ENCODE results near the gene ZNF620. TPM values are rescaled to one million over a fixed set of nuclear protein-coding genes. Genes with fewer than 3 reads are reported as not detected.
"Not testable (repeated sequence)": the region's sequence is repeated elsewhere in the genome, so short reads cannot be mapped to it uniquely, and the experiment has no call there.

ZNF620 gene
- 3.2 TPM for total RNA-seq

DNA sequence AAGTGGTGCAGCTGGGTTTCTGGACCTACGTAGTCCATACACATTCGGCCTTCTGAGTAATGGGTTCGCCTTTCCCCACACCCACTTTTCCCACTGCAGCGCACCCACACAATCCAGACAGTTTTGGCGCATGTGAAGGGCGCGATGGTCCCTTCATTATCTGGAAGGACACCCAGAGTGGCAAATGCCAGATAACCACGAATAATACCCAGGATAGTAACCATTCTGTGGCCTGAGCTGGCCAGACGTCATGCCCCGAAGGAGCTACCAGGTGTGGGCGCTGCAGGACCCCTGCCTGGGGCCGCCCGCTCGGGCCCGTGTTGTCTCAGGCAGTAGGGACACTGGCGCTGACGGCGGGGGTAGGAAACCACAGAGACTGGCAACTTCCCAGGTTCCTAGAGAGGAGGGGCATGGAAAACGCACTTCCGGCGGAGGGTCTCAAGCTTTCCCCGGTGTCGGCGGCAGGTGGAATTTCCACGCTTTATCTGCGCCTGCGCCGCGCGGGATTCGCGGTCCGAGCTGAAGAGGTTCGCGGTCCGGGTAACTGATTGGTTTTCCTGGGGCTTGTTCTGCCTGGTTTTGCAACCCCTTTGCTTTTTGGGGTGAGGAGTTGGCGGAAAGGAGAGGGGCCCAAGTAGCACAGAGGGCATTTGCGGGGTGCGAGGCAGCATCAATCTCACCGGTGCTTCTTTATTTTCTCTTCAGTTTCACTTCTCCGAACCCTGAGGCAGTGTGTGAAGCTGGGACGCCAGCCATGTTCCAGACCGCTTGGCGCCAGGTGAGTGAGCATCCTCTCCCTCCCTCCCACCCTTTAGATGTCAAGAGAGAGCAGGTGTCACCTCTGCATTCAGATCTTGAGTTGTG lies at the start of gene ZNF620:
TSS of gene ZNF620 (plus strand) at position 441 of the 864 bp plus-strand sequence. CDS start at position 755, 314 bp downstream.
- DNase-seq (ENCODE audit: low spot score) = peak; percentile 68

DNA sequence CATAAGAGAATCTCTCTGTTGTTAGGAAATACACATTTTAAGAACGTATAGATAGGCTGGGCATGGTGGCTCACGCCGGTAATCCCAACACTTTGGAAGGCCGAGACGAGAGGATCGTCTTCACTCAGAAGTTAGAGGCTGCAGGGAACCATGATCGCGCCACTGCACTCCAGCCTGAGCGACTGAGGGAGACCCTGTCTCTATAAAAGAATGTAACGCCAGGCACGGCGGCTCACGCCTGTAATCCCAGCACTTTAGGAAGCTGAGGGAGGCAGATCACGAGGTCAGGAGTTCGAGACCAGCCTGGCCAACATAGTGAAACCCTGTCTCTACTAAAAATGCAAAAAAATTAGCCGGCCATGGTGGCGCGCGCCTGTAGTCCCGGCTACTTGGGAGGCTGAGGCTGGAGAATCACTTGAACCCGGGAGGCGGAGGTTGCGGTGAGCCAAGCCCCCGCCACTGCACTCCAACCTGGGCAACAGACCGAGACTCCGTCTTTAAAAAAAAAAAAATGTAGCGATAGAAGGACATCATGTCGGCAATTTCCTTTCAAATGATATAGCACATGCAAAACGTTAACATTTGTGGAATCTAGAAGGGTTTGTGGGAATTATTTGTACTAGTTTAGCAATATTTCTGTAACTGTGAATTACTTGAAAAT lies 49.4 kb upstream of the ZNF620 start:
- DNase-seq (ENCODE audit: low spot score) = no peak

DNA sequence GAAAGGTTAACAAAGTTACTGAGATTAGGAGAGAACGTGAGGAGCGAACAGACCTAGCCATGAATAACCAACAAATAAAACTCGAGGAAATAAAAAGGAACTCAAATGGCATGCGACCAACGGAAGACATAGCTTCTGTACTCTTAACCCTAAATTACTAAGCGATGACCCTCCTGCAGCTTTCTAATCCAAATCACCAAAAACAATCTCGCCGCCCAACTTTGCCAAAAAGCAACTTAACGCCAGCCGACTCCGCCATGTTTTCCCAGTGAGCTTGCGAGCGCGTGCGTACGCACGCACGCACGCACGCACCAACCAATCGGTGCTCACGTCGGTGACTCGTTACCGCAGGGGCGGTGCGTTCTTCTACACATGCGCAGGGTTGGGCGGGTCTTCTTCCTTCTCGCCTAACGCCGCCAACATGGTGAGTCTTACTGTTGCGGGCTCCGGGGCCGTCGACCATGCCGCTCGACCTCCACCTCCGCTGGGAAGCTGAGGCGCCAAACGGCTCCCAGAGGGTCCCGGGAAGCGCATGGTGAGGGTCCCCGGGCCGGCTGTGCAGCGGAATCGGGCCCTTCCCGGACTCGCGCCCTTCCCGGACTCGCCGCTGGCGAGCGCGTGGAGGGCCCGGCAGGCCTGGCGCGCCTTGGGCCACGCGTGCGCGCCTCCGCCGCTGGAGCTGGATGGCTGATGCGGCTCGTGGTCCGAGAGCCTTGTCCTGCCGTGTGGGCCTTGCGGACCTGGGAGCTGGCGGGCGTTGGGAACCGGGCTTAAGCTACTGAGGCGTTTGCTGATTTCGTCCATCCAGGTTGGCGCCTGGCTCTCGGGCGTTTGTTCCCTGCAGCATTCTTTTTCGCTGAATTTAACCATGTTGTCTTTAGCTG lies 48.7 kb upstream of the ZNF620 start, which contains the start of gene RPL14:
TSS of gene RPL14 (plus strand) at position 400 of the 884 bp plus-strand sequence. CDS start at position 533, 133 bp downstream.
- DNase-seq (ENCODE audit: low spot score) = peak; percentile 95

DNA sequence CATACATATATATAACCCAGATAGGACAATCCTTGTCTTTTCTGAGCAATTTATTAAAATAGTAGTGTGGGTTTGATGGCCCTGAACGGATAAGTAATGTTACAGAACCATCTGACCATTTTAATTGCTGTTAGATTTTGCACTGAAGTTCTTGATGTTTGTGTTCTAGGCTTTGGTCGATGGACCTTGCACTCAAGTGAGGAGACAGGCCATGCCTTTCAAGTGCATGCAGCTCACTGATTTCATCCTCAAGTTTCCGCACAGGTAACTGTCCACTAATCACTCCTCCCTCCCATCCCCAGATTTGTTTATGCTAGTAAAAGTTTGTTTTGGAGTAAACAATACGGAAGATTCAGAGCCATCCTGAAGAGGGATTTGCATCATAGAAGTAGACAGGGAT lies 47.4 kb upstream of the ZNF620 start:
- no peak for DNase-seq (ENCODE audit: low spot score)

DNA sequence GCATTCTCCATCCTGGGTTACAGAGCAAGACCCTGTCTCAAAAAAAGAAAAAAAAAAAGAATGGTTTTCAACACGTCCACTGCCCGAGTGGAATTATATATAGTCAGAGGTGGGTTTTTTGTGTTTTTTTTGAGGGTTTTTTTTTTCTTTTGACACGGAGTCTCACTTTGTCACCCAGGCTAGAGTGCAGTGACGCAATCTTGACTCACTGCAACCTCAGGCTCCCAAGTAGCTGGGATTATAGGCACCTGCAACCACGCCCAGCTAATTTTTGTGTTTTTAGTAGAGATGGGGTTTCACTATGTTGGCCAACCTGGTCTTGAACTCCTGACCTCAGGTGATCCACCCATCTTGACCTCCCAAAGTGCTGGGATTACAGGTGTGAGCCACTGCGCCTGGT lies 45.4 kb upstream of the ZNF620 start:
- not testable (repeated sequence) for DNase-seq (ENCODE audit: low spot score)

DNA sequence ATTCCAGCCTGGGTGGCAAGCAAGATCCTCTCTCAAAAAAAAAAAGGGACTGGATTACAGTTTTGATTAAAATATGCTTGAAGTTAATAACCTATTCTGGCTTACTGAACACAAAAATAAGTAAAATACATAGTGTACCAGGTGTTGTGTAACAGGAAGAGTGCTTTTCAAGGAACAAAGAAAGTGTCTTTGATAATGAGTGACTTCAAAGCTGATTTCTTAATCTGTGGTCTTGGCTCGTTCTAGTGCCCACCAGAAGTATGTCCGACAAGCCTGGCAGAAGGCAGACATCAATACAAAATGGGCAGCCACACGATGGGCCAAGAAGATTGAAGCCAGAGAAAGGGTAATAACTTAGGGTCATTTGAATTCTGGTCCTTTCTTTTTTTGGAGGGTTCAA lies 44.7 kb upstream of the ZNF620 start:
- DNase-seq (ENCODE audit: low spot score) = no peak

DNA sequence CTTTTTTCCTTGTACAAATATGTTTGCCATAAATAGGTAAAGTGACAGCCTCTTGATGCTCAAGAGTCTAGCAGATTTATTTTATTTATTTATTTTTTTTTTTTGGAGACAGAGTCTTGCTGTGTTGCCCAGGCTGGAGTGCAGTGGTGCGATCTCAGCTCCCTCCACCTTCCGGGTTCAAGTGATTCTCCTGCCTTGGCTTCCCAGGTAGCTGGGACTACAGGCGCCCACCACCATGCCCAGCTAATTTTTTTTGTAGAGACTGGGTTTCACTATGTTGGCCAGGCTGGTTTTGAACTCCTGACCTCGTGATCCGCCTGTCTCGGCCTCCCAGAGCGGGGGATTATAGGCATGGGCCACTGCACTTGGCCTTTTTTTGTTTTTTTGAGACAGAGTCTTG lies 43.0 kb upstream of the ZNF620 start:
- DNase-seq (ENCODE audit: low spot score) = not testable (repeated sequence)

DNA sequence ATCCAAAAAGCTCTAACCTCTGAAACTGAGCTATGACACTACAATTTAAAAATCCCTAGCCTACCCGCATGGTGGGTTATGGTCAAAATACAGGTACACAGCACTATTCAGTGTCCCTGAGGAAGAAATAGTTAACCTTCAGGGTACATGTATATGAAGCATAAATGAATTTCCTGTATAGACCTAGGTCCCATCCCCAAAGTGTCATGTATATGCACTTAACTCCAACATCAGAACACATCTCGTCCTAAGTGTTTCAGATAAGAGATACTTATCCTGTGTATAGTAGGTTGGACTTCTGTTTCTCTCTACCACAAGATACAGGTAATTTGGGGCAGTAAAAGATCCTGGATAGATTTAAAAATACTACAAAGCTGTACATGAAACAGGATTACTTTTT lies 42.3 kb upstream of the ZNF620 start:
- no peak for DNase-seq (ENCODE audit: low spot score)

DNA sequence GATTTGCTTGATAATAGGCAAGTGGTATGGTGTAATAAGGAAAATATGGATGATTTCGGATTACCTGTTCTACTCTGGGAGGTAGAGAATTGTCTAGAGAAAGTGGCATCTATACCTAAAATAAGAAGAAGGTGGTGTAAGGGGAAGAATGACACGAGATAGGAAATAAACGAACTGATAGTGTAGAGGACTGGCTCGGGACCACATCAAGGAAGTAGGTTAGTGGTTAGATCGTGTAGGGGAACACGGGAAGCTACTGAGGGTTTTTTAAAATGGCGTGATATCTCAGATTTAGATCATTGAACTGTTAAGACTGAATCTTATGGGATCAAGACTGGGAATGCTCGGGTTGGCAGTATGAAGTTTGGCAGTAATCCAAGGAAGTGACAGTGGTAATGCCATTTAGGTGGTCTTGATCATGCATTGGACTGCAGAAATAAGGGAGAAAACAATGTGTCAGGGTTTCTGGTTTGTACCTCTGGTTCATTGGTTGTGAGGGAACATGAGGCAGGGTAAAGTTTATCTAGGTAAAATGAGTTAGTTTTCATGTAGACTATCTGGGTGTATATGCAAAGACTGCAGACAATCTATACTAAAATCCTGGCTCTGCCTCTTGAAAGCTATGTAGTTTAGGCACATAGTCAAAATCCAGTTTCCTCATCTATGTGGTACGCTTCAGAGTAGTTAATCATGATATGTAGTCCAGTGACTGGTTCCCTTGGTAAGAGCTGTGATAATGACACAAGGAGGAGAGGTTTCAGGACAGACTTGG lies 41.3 kb upstream of the ZNF620 start:
- no peak for DNase-seq (ENCODE audit: low spot score)

DNA sequence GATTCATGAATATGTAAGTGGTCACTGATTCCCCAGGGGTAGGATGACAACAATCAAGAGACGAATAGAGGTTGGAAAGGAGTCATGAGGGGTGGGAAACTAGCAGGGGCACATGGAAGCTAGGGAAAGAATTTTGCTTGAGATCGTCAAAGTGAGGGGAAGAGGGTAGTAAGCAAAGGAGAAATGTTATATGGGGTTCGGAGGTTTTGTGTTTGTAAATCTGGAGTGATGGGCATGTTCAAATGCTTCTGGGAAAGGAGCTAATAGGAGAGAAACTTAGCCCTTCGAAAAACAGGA lies 40.8 kb upstream of the ZNF620 start:
- no peak for DNase-seq (ENCODE audit: low spot score)

DNA sequence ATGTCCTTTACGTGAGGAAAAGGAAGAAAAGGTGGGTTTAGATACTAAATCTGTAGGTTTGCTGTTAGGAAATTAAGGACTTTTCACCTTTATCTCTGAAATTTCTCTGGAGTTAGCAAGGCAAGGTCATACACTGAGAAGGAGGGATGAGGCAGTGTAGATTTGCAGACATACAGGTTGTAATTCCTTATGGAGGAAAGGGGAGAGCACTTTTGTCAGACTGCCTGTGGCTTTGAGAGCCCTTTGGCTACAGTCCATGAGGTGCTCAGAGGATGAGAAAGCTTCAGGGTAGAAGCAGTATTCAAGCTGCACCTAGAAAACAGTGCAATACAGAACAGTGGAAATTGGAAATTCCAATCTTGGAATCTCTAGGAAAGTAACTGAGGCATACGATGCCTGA lies 40.4 kb upstream of the ZNF620 start:
- no peak for DNase-seq (ENCODE audit: low spot score)

DNA sequence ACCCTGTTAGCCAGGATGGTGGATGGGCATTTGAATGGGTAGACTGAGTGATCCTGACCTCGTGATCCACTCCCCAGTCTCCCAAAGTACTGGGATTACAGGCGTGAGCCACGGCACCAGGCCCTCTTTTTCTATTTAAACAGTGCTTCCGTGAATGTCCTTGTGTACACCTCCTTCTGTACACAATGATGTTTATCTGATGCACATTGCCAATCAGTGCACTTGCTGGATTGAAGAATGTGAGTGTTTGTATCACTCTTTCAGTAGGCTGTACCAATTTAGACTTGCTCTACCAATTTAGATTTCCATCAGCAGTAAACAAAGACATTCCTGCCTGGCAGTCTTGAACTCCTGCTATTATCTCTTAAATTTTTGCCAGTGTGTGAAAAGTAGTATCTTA lies 37.8 kb upstream of the ZNF620 start:
- no peak for DNase-seq (ENCODE audit: low spot score)

DNA sequence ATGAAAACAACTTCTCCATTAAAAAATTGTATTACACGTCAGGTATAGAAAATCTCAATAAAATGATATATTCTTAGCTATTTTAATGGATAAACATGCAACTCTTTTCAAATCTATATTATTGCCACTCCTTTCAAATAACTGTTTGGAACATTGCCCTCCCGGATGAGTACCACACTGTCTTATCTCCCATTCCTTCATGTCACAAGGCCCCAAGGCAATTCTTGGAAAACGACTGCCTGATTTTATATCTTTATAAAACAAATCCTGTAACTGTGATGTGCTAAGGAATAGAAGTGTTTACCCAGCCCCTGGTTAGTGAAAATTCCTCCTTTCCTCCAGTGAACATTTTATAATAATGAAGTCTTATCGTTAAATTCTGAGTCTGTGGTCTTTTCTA lies 35.1 kb upstream of the ZNF620 start:
- DNase-seq (ENCODE audit: low spot score) = no peak

DNA sequence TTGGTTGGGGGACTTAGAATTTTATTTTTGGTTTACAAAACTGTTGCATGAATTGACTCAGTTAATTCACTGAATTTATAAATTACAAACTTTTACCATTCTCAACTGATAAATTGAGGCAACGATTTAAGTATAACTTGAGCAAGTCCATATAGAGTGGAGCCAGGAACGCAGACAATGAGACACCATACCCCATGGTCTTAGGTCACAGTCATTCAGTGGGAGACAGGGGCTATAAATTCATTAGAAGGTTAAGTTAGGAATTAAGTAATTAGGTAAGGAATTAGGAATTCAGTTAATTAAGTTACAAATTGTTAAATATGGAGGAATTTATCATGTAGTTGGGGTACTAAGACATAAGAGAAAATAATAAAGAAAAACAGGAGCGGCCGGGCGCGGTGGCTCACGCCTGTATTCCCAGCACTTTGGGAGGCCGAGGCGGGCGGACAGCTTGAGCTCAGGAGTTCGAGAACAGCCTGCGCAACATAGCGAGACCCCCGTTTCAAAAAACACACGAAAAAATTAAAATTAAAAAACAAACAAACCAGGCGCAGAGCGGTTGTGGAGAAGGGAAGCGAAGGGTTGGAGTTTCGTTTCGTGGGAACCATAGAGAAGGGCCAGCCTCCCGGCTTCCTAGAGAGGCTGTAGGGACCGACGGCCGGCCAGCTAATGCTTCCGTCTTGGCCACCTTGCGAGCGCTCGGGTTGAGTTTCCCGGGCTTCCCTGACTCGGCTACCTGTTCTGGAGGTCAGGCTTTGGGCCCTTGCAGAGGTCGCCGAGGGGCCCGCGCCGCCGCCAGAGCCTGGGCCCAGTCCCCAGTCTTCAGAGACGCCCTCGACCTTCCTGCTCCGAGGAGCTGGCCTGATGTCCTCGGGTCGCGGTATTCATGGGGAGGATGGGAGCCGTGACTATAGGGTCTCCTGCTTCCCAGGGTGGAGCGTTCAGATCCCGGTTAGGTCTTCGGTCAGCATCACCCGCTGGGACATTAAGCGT lies 29.1 kb upstream of the ZNF620 start, which contains the start of gene ZNF619:
TSS of gene ZNF619 (plus strand) at position 645 of the 993 bp plus-strand sequence. CDS start 858 bp downstream, outside the sequence.
- DNase-seq (ENCODE audit: low spot score) = peak; percentile 62

DNA sequence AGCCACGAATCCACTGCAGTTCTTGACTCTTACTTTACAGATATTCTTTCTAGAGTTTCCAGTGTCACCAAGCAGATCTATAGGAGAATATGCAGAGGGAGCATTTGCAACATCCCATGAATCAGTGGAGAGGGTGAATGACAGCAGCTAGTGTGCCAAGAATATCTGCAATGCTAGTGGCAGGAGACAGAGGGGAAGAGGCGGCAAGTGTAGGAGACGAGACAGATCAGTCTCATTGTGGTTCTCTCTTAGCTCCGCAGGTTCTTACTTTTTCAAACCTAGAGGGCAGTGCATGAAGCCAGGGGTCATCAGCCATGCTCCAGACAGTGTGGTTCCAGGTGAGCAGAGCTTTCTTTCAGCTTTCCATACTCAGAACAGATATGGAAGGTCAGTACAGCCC lies 28.2 kb upstream of the ZNF620 start:
- no peak for DNase-seq (ENCODE audit: low spot score)

DNA sequence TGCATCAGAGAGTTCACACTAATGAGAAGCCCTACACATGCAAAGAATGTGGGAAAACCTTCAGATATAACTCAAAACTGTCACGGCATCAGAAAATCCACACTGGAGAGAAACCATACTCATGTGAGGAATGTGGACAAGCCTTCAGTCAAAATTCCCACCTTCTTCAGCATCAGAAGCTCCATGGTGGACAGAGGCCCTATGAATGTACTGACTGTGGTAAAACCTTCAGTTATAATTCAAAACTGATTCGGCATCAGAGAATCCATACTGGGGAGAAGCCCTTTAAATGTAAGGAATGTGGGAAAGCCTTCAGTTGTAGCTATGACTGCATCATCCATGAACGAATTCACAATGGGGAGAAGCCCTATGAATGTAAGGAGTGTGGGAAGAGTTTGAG lies 18.7 kb upstream of the ZNF620 start:
- DNase-seq (ENCODE audit: low spot score) = no peak

DNA sequence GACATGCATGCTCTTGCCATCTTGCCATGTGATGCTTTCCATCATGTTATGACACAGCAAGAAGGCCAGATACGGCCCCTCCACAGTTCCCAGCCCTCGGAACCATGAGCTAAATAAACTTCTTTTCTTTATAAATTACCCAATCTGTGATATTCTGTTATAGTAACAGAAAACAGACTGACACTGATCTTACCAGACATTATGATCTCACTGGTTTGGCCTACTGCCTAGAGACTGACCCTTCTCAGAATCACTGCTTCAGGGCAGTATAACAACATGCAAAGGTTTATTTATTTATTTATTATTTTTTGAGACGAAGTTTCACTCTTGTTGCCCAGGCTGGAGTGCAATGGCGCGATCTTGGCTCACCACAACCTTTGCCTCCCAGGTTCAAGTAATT lies 14.9 kb upstream of the ZNF620 start:
- no peak for DNase-seq (ENCODE audit: low spot score)

DNA sequence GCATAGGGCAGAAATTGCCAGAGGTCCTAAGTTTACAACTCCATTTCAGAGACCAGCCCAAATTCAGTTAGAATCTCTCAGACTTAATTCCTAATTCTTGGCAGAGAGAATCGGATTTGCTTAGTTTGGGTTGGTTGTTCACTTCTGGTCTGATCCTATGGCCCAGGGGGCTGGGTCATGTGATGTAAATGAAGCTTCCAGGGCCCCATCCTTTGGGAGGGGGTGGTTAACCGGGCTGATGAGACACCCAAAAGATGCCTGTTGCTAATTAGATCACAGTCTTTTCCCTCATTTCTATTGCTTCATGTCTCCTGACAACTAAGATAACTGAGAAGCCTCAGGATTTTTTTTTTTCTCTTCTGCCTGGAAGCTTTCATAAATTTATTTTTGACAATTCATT lies 11.1 kb upstream of the ZNF620 start:
- no peak for DNase-seq (ENCODE audit: low spot score)

DNA sequence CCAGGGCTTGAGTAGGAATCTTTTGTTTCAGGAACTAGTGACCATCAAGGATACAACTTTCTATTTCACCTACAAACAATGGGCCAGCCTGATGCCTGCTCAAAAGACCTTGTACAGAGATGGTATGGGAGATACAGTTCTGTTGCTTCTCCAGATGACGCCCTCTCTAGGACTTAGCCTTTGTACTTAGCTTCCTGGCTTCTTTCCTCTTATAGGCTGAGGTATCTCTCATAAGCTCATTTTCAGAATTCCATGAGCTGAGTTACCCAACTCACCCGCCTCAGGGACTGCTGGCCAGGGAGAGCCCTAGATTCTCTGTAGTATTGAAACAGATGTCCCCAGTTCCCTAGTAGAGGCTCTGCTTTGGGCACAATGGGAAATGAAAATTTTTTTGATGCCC lies 8.6 kb upstream of the ZNF620 start:
- no peak for DNase-seq (ENCODE audit: low spot score)

DNA sequence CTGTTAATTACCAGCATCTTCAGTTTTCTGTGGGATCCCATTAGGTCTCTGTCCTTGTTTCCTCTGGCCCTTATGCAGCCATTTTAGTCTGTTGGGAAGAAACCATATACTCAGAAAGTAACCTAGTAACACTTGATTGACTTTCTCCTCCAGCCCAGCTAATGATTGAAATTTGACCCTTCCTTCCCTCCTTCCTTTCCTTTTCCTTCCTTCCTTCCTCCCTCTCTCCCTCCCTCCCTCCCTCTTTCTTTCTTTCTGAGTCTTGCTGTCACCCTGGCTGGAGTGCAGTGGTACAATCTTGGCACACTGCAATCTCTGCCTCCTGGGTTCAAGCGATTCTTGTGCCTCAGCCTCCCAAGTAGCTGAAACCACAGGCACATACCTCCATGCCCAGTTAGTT lies 5.9 kb upstream of the ZNF620 start:
- no peak for DNase-seq (ENCODE audit: low spot score)
